Measurements from ENCODE around the gene PFN3. TPM values are rescaled to one million over a fixed set of nuclear protein-coding genes. Genes with fewer than 3 reads are reported as not detected.
"Not testable (repeated sequence)": the region's sequence is repeated elsewhere in the genome, so short reads cannot be mapped to it uniquely, and the experiment has no call there.

The PFN3 gene
- total RNA-seq, 2 donors from 2014 or later, result not detected

- not testable (repeated sequence) for DNase-seq; H3K27me3 Mint-ChIP-seq (ENCODE audit: low read depth)
- peaks cover 57% of the 10 kb centered on the region for H3K4me1 Mint-ChIP-seq (ENCODE audit: low read depth)
These were observed 24.9 kb downstream of the PFN3 start for GRCh38 chr5:177375516-177375915.

DNA sequence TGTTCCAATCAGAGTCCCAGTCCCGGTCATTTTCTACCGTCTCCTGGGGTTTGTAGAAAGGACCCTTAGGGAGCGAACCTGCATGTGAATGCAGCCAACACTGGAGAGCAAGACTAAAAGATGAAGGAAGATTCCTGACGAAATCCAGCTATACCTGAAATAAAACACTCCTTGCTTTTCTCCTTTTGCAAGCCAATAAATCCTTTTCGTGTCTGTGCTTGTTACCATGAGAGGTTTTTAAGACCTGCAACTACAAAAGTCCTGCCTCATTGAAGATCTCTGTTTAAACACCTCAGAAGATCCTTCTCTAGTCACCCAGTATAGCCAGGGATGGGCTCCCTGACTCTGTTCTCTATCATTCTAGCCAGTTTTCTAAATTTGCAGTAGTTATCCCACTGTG lies 26.2 kb downstream of the PFN3 start:
- Mint-ChIP-seq H3K36me3 (ENCODE audit: insufficient read depth in 2 of 2) (peaks cover 0 to 1% of the 10 kb centered on the region in 2 donors), H3K9me3 (no peaks in the 10 kb centered on the region), H3K4me1 (ENCODE audit: low read depth) (peaks cover 48% of the 10 kb centered on the region), H3K4me3 (peak overlapping the region in 1 of 2 donors; percentile 32), H3K27me3 (ENCODE audit: low read depth) (no peaks in the 10 kb centered on the region), H3K27ac (no peak overlapping the region)
- ATAC-seq (replicated peaks in 1 of 2), result no peak
- DNase-seq, result no peak

More at GRCh38 chr5:177375516-177375915, 24.9 kb downstream of the PFN3 start:
- H3K4me3 Mint-ChIP-seq; H3K9me3 Mint-ChIP-seq; H3K36me3 Mint-ChIP-seq (ENCODE audit: insufficient read depth in 2 of 2); ATAC-seq (replicated peaks in 1 of 2); H3K27ac Mint-ChIP-seq: not testable (repeated sequence)

DNA sequence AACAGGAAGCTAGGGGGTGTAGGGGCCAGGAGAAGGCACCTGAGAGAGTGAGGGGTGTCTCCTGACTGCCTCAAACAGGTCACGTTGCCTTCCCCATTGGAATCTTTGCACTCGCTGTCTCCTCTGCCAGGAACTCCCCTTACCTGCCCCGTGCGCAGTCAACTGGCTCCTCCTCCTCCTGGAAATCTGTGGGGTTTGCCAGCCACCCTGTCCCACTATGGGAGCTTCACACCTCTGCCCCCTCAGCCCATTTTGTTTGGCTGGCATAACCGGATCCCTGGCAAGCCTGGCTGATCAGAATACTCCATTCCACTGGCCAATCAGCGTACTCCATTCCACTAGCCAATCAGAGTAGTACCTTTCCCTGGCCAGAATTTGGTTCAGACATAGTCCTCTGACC lies 26.7 kb downstream of the PFN3 start:
- H3K27me3 Mint-ChIP-seq (ENCODE audit: low read depth), result no peaks in the 10 kb centered on the region
- ATAC-seq (replicated peaks in 1 of 2) (no peak), DNase-seq (no peak)
- peaks cover 48% of the 10 kb centered on the region for H3K4me1 Mint-ChIP-seq (ENCODE audit: low read depth)
- peaks cover under 1 to 2% of the 10 kb centered on the region in 2 donors for H3K36me3 Mint-ChIP-seq (ENCODE audit: insufficient read depth in 2 of 2)
- H3K9me3 Mint-ChIP-seq, result no peaks in the 10 kb centered on the region
- peak overlapping the region in 1 of 2 donors; percentile 32 for H3K4me3 Mint-ChIP-seq
- no peak overlapping the region for H3K27ac Mint-ChIP-seq

DNA sequence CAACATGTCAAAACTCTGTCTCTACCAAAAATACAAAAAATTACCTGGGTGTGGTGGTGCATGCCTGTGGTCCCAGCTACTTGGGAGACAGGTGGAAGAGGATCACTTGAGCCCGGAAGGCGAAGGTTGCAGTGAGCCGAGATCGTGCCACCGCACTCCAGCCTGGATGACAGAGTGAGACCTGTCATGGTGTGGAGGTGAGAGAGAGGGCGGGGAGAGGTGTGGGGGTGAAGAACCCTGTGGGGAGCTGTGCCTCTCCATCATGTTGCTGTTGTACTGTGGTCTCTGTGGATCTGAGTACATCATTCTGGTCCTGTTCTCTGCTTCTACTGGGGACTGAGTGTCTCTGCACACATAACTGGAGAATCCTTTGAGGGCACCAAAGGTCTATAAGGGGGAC lies 27.6 kb downstream of the PFN3 start:
- no peak for DNase-seq
- no peaks in the 10 kb centered on the region for H3K27me3 Mint-ChIP-seq (ENCODE audit: low read depth)
- peak; percentile 27 to 48 for ATAC-seq (replicated peaks in 1 of 2)
- peaks cover 4 to 6% of the 10 kb centered on the region in 2 donors for H3K36me3 Mint-ChIP-seq (ENCODE audit: insufficient read depth in 2 of 2)
- peak overlapping the region; percentile 39 to 75 for H3K4me3 Mint-ChIP-seq
- H3K27ac Mint-ChIP-seq, result peak overlapping the region; percentile 68
- no peaks in the 10 kb centered on the region for H3K9me3 Mint-ChIP-seq
- peaks cover 54% of the 10 kb centered on the region for H3K4me1 Mint-ChIP-seq (ENCODE audit: low read depth)

GRCh38 chr5:177372034-177372896 lies 28.2 kb downstream of the PFN3 start:
- Mint-ChIP-seq H3K36me3 (ENCODE audit: insufficient read depth in 2 of 2) (peaks cover 4 to 6% of the 10 kb centered on the region in 2 donors), H3K27me3 (ENCODE audit: low read depth) (no peaks in the 10 kb centered on the region), H3K27ac (peak overlapping the region; percentile 68), H3K9me3 (no peaks in the 10 kb centered on the region), H3K4me1 (ENCODE audit: low read depth) (peaks cover 54% of the 10 kb centered on the region), H3K4me3 (peak overlapping the region; percentile 39 to 75)
- ATAC-seq (replicated peaks in 1 of 2) (peak; percentile 64 to 80), DNase-seq (peak; percentile 31 to 40)

DNA sequence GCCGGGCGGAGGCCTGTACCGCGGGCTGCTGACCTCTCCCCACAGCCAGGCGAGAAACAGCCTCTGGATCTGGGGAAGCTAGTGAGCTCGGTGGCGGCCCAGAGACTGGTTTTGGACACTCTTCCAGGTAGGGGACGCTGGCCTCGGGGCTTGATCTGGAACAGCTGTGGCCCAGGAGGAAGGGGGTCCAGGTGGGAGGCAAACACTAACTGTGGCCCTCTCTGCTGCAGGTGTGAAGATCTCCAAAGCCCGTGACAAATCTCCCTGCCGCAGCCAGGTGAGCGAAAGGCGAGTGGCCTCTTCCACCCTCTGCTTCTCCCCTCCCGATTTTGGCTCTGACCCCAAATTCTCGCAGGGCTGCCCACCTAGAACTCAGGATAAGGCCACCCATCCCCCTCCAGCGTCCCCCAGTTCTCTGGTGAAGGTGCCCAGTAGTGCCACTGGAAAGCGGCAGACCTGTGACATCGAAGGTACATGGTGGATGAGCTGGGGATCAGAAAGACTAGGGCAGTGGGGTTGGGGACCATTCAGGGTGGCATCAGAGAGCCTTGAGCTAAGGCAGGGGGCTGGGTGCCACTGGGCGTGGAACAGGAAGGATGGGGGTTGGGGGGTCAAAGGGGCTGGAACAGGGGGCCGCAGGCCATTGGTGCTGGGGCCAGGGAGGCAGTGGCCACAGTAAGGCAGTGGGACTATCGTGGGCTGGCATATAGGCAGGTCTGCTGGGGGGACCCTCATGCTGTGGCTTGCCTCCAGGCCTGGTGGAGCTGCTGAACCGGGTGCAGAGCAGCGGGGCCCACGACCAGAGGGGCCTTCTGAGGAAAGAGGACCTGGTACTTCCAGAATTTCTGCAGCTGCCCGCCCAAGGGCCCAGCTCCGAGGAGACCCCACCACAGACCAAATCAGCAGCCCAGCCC lies 29.1 kb downstream of the PFN3 start:
- H3K4me1 Mint-ChIP-seq (ENCODE audit: low read depth), result peaks cover 60% of the 10 kb centered on the region

DNA sequence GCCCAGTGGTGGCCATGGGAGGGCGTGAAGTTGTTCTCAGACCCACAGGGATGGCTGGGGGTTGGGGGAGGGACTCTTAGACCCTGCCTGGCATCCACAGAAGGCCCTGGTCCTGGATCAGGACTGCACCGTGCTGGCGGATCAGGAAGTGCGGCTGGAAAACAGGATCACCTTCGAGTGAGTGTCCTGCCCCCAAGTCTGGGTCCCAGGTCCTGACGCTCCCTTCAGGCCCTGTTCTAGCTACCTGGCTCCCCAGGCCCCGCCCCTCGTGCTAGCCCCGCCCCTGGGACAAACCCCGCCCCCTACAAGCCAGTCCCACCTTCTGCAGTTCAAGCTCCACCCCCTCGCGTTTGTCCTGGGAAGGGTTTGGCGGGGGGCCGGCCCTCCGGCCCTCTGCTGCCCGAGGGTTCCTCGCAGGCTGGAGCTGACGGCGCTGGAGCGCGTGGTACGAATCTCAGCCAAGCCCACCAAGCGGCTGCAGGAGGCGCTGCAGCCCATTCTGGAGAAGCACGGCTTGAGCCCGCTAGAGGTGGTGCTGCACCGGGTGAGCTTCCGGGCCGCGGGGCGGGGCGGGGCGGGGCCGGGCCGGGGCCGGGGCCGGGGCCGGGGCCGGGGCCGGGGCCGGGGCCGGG lies 29.9 kb downstream of the PFN3 start:
- no peaks in the 10 kb centered on the region for H3K9me3 Mint-ChIP-seq
- H3K27ac Mint-ChIP-seq, result no peak overlapping the region
- H3K27me3 Mint-ChIP-seq (ENCODE audit: low read depth), result no peaks in the 10 kb centered on the region
- DNase-seq (peak; percentile 60 to 82), ATAC-seq (replicated peaks in 1 of 2) (peak; percentile 68 to 87)
- peaks cover 67% of the 10 kb centered on the region for H3K4me1 Mint-ChIP-seq (ENCODE audit: low read depth)
- peaks cover 7 to 8% of the 10 kb centered on the region in 2 donors for H3K36me3 Mint-ChIP-seq (ENCODE audit: insufficient read depth in 2 of 2)
- peak overlapping the region; percentile 53 to 81 for H3K4me3 Mint-ChIP-seq

More for the DNA sequence above, 29.1 kb downstream of the PFN3 start:
- Mint-ChIP-seq H3K9me3 (no peaks in the 10 kb centered on the region), H3K27me3 (ENCODE audit: low read depth) (no peaks in the 10 kb centered on the region), H3K36me3 (ENCODE audit: insufficient read depth in 2 of 2) (peaks cover 6 to 7% of the 10 kb centered on the region in 2 donors), H3K4me3 (peak overlapping the region; percentile 39 to 75), H3K27ac (no peak overlapping the region)
- no peak for DNase-seq
- ATAC-seq (replicated peaks in 1 of 2), result no peak

DNA sequence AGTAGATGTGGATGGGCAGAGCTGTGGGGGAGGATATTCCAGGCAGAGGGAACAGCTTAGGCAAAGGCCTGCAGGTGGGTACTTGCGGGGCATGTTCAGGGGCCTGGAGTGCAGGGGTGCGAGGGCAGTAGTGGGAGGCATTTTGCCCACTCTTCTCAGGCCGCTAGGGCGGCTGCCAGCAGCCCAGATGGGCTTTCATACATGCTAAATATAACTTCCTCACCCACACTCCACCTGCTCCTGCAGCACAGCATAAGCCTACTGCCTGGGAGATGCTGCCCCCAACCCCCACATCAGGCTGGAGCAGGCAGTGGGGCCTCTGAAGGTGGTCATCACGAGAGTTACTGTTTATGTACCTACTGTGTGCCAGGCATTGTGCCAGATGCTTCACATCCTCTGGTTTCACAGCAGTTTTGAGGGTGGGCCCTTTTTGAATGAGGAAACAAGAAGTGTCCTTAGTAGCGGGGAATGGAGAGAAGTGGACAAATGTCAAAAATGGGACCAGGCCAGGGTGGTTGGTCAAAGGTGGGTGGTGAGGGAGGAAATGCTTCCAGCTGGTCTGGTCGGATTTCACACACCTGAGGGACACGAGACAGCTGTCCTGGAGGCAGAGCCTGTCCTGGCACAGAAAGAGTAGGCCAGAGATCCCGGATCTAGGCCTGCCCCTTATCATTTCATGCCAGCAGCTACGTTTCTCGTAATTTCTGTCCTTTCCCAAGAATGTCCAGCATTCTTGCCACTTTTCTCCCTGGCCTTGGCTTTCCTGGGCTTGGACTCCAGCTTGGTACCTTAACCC lies 30.6 kb downstream of the PFN3 start:
- no peak for ATAC-seq (replicated peaks in 1 of 2)
- H3K27me3 Mint-ChIP-seq (ENCODE audit: low read depth), result no peaks in the 10 kb centered on the region
- peaks cover 7 to 8% of the 10 kb centered on the region in 2 donors for H3K36me3 Mint-ChIP-seq (ENCODE audit: insufficient read depth in 2 of 2)
- H3K4me3 Mint-ChIP-seq, result no peak overlapping the region
- no peak overlapping the region for H3K27ac Mint-ChIP-seq
- H3K9me3 Mint-ChIP-seq, result no peaks in the 10 kb centered on the region
- no peak for DNase-seq
- H3K4me1 Mint-ChIP-seq (ENCODE audit: low read depth), result peaks cover 71% of the 10 kb centered on the region

- Mint-ChIP-seq H3K27me3 (ENCODE audit: low read depth) (no peaks in the 10 kb centered on the region), H3K4me3 (peak overlapping the region; percentile 4 to 38), H3K27ac (peak overlapping the region; percentile 48), H3K4me1 (ENCODE audit: low read depth) (peaks cover 73% of the 10 kb centered on the region), H3K36me3 (ENCODE audit: insufficient read depth in 2 of 2) (peaks cover 7 to 8% of the 10 kb centered on the region in 2 donors), H3K9me3 (no peaks in the 10 kb centered on the region)
- ATAC-seq (replicated peaks in 1 of 2) (no peak), DNase-seq (peak in 1 of 2 donors; percentile 40)
These were observed 31.4 kb downstream of the PFN3 start for GRCh38 chr5:177368869-177369644.

DNA sequence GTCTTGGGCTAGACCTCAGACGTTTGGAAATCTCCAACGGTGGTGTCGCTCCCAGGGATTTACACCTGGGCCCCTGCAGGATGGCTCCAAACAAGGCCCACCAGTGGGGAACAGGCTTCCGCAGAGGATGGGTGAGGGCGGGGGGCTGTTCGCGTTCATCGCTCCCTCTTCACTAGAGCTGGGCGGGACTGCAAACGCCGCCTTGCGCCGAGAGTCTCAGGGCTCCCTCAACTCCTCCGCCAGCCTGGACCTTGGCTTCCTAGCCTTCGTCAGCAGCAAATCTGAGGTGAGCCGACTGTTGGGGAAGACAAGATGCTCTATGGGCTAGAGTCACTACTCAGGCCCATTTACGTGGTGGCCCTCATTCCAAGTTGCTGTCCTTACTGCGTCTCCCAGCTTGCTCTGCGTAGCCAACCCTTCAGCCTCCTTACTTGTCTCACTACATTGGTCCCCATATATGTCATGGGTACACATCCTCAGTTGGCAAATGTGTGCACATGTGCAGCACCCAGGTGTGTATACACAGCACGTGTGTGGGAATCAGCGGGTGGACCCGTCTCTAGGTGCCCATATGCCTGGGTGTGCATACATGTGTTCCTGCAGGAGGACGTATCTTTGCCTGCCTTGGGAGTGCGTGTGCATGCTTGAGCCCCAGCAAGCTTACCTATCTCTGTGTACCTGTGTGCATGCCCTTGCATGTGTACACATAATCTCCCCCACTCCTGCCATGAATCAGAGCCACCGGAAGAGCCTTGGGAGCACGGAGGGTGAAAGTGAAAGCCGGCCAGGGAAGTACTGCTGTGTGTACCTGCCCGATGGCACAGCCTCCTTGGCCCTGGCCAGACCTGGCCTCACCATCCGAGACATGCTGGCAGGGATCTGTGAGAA lies 32.2 kb downstream of the PFN3 start:
- H3K27me3 Mint-ChIP-seq (ENCODE audit: low read depth), result no peaks in the 10 kb centered on the region
- no peak overlapping the region for H3K27ac Mint-ChIP-seq
- no peak for ATAC-seq (replicated peaks in 1 of 2)
- no peak overlapping the region for H3K4me3 Mint-ChIP-seq
- H3K9me3 Mint-ChIP-seq, result no peaks in the 10 kb centered on the region
- peaks cover 71% of the 10 kb centered on the region for H3K4me1 Mint-ChIP-seq (ENCODE audit: low read depth)
- H3K36me3 Mint-ChIP-seq (ENCODE audit: insufficient read depth in 2 of 2), result peaks cover 7 to 8% of the 10 kb centered on the region in 2 donors
- DNase-seq, result no peak

- H3K9me3 Mint-ChIP-seq, result no peaks in the 10 kb centered on the region
- no peak for ATAC-seq (replicated peaks in 1 of 2)
- H3K36me3 Mint-ChIP-seq (ENCODE audit: insufficient read depth in 2 of 2), result peaks cover 7 to 8% of the 10 kb centered on the region in 2 donors
- no peak overlapping the region for H3K27ac Mint-ChIP-seq
- H3K4me3 Mint-ChIP-seq, result no peak overlapping the region
- no peaks in the 10 kb centered on the region for H3K27me3 Mint-ChIP-seq (ENCODE audit: low read depth)
- DNase-seq, result no peak
- peaks cover 69% of the 10 kb centered on the region for H3K4me1 Mint-ChIP-seq (ENCODE audit: low read depth)
These were observed 33.1 kb downstream of the PFN3 start for GRCh38 chr5:177367323-177367848.
